Caco-2 (cell line): Measurements from ENCODE around the gene DNHD1. TPM values are rescaled to one million over a fixed set of nuclear protein-coding genes. Genes with fewer than 3 reads are reported as not detected.

Experiments
- BruUV-seq: library from RNA; stranded (reverse); fragments of 400-500 nt; replicated peaks from 2 replicates; lab custom pipeline; 2021; lab: Mats Ljungman, UMichigan
- CTCF ChIA-PET: fragments of 300-600 bp; sonication (Branson Sonifier 250); formaldehyde crosslinking; loops from one replicate; lab custom pipeline; 2022; ENCODE audit warnings: antibody characterized with exemption; lab: Charles Lee
- POLR2A ChIA-PET: fragments of 300-600 bp; sonication (Branson Sonifier 250); formaldehyde crosslinking; loops from one replicate; lab custom pipeline; 2022; ENCODE audit warnings: antibody characterized with exemption; lab: Charles Lee
- DNase-seq, 2 experiments: peaks; one replicate each; pipeline versions ENCODE4 v3.0.0 to v3.0.0-alpha.2; 2020 to 2022
- H3K27me3 ChIP-seq: replicated peaks from 2 replicates; pipeline ENCODE4 v1.6.0; 2011; ENCODE audit warnings: low read length; ENCODE audit not compliant: control insufficient read depth, insufficient read depth
- H3K36me3 ChIP-seq: 2 replicates; pipeline ENCODE4 v1.5.1; 2011; ENCODE audit warnings: low read length; ENCODE audit not compliant: control insufficient read depth, insufficient read depth
- H3K4me1 ChIP-seq: fragments of 250-450 bp; sonication (Bioruptor Pico); 2 replicates; pipeline ENCODE4 v1.5.1; 2020; ENCODE audit warnings: mild to moderate bottlenecking
- H3K4me3 ChIP-seq: 2 replicates; pipeline ENCODE4 v1.5.1; 2011; ENCODE audit warnings: low read depth, mild to moderate bottlenecking, control low read depth, low read length
- H3K9me3 ChIP-seq: fragments of 250-450 bp; sonication (Bioruptor Pico); 2 replicates; pipeline ENCODE4 v1.5.1; 2020; ENCODE audit warnings: mild to moderate bottlenecking, moderate library complexity
- H3K27ac Mint-ChIP-seq: one replicate; pipeline ENCODE4 v1.8.0; 2022; ENCODE audit warnings: mixed read lengths; ENCODE audit not compliant: unreplicated experiment
- H3K27me3 Mint-ChIP-seq: one replicate; pipeline ENCODE4 v1.8.0; 2022; ENCODE audit warnings: mixed read lengths; ENCODE audit not compliant: insufficient read depth, unreplicated experiment
- H3K36me3 Mint-ChIP-seq: one replicate; pipeline ENCODE4 v1.8.0; 2022; ENCODE audit warnings: mild to moderate bottlenecking, mixed read lengths; ENCODE audit not compliant: insufficient read depth, unreplicated experiment
- H3K4me1 Mint-ChIP-seq: one replicate; pipeline ENCODE4 v1.8.0; 2022; ENCODE audit warnings: low read depth, mixed read lengths; ENCODE audit not compliant: unreplicated experiment
- H3K4me3 Mint-ChIP-seq: one replicate; pipeline ENCODE4 v1.8.0; 2022; ENCODE audit warnings: mild to moderate bottlenecking, moderate library complexity, mixed read lengths; ENCODE audit not compliant: unreplicated experiment
- H3K9me3 Mint-ChIP-seq: one replicate; pipeline ENCODE4 v1.8.0; 2022; ENCODE audit warnings: mixed read lengths; ENCODE audit not compliant: unreplicated experiment
- CTCF ChIP-seq, 2 experiments: fragments of 200-600 bp in 1 of 2; IDR thresholded peaks; 1 replicate in 1 of 2; 2 replicates in 1 of 2; pipeline versions ENCODE4 v1.5.1 to v1.8.0; 2011 to 2022; ENCODE audit warnings: antibody characterized with exemption in 1 of 2, control low read depth in 1 of 2, inconsistent platforms in 1 of 2, low read depth in 1 of 2, low read length in 1 of 2, mild to moderate bottlenecking in 1 of 2, moderate library complexity in 1 of 2; ENCODE audit not compliant: insufficient read depth in 1 of 2, severe bottlenecking in 1 of 2, unreplicated experiment in 1 of 2
- intact Hi-C: fragments of 100-400 bp; cut with micrococcal nuclease; formaldehyde crosslinking; loops from one replicate; pipeline ENCODE4 v1.10.0; 2022; ENCODE audit not compliant: unreplicated experiment
- total RNA-seq: library from RNA; stranded (reverse); gene quantifications from 2 replicates; pipeline ENCODE4 v1.2.3, GENCODE V29; 2022

DNHD1 gene
- total RNA-seq, 1 experiment from 2014 or later, result 5.7 TPM

GRCh38 chr11:6469599-6469998 is 27.5 kb upstream of the DNHD1 start:
- H3K27me3 Mint-ChIP-seq, result no peaks in the 10 kb centered on the region
- intact Hi-C loops, result loop anchor here (1.0 kb wide), 1 partner anchor 11 kb away; no protein-coding TSS in a partner anchor
- H3K4me1 ChIP-seq, result peaks cover 11% of the 10 kb centered on the region; the same call in 1 of the 2 replicates
- ChIA-PET CTCF (no interaction called here), POLR2A (no interaction called here)
- H3K9me3 ChIP-seq, result no peaks in the 10 kb centered on the region
- H3K4me3 ChIP-seq, result no peak overlapping the region
- TF ChIP-seq CTCF (IDR thresholded peaks at IDR 0.05; ENCODE audit: insufficient read depth in 1 of 2, low read depth in 1 of 2, low read length in 1 of 2, severe bottlenecking in 1 of 2, unreplicated experiment in 1 of 2), result no peak
- H3K36me3 ChIP-seq, result peaks cover 1% of the 10 kb centered on the region; the same call in 1 of the 2 replicates
- BruUV-seq, result no TSS peak
- no peak overlapping the region for H3K4me3 Mint-ChIP-seq
- peaks cover 14% of the 10 kb centered on the region for H3K4me1 Mint-ChIP-seq
- no peaks in the 10 kb centered on the region for H3K27me3 ChIP-seq
- DNase-seq, result no peak
- peaks cover 23% of the 10 kb centered on the region for H3K36me3 Mint-ChIP-seq
- H3K9me3 Mint-ChIP-seq, result no peaks in the 10 kb centered on the region
- no peak overlapping the region for H3K27ac Mint-ChIP-seq

DNA sequence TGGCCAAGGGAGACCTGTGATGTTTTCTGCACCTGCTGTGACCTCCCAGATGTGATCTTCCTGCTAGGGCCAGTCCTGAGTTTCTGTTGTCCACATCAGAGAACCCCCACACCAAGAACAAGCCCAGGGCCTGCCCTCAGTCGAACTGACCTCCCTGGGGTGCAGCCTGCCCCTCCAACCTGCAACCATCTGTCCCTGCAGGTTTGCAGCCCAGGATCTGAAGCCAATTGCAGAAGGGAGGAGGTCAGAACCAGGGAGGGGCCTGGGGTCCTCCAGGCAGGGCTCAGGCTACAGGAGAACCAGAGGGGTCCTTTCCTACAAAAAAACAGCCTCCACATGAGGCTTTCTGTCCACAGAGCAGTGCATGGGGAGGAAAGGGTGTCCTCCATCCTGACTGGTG is 24.1 kb upstream of the DNHD1 start:
- Mint-ChIP-seq H3K27ac (no peak overlapping the region), H3K4me1 (peaks cover 27% of the 10 kb centered on the region), H3K9me3 (no peaks in the 10 kb centered on the region), H3K27me3 (no peaks in the 10 kb centered on the region), H3K36me3 (peaks cover 42% of the 10 kb centered on the region), H3K4me3 (peak overlapping the region; percentile 84)
- Histone ChIP-seq H3K36me3 (0 out of 2 replicates have a peak, but pooled peaks cover 2% of the 10 kb centered on the region), H3K4me1 (peaks cover 30% of the 10 kb centered on the region), H3K27me3 (no peaks in the 10 kb centered on the region), H3K9me3 (no peaks in the 10 kb centered on the region), H3K4me3 (peak overlapping the region; percentile 65)
- no peak for DNase-seq
- intact Hi-C loops, result loop anchor here (1.0 kb wide), 1 partner anchor 8 kb away; the partner anchor contains the start of genes ARFIP2 and TIMM10B
- BruUV-seq, result no TSS peak
- POLR2A ChIA-PET, result interaction anchor here (0.6 to 1.1 kb wide), 2 partner anchors 9 to 30 kb away, joined by 4 to 6 read pairs; partner anchors contain the start of genes ARFIP2 and TIMM10B
- TF ChIP-seq CTCF (IDR thresholded peaks at IDR 0.05; ENCODE audit: insufficient read depth in 1 of 2, low read depth in 1 of 2, low read length in 1 of 2, severe bottlenecking in 1 of 2, unreplicated experiment in 1 of 2), result no peak
- CTCF ChIA-PET, result interaction anchor here (1.0 to 3.5 kb wide), 4 partner anchors 14 to 146 kb away, joined by 3 to 19 read pairs (median 3); partner anchors contain the start of genes APBB1 and TPP1

GRCh38 chr11:6473451-6474412 is 23.3 kb upstream of the DNHD1 start, which contains the start of gene TRIM3:
Gene TRIM3, minus strand, starts transcription at chr11:6473941. Its CDS starts 8,246 bp downstream, at chr11:6465695.
- peaks cover 50% of the 10 kb centered on the region for H3K36me3 Mint-ChIP-seq
- 0 out of 2 replicates have a peak, but pooled peaks cover 7% of the 10 kb centered on the region for H3K36me3 ChIP-seq
- peak within 1 kb of the TSS; percentile 96 for H3K27ac Mint-ChIP-seq
- no peaks in the 10 kb centered on the region for H3K9me3 Mint-ChIP-seq
- H3K4me1 Mint-ChIP-seq, result peaks cover 29% of the 10 kb centered on the region
- BruUV-seq, result no TSS peak
- H3K9me3 ChIP-seq, result no peaks in the 10 kb centered on the region
- TF ChIP-seq CTCF (IDR thresholded peaks at IDR 0.05; ENCODE audit: insufficient read depth in 1 of 2, low read depth in 1 of 2, low read length in 1 of 2, severe bottlenecking in 1 of 2, unreplicated experiment in 1 of 2), result peak in 1 of 2 experiments; percentile 39
- intact Hi-C loops, result loop anchor here (1.0 to 2.0 kb wide), 5 partner anchors 8 to 131 kb away; partner anchors contain the start of genes ARFIP2, SMPD1 and TIMM10B
- POLR2A ChIA-PET, result interaction anchor here (0.6 kb wide), 1 partner anchor 31 kb away, joined by 4 read pairs; no protein-coding TSS in a partner anchor
- H3K4me3 ChIP-seq, result peak within 1 kb of the TSS; percentile 65
- DNase-seq, result peak; percentile 92 to 94
- H3K27me3 ChIP-seq, result no peaks in the 10 kb centered on the region
- H3K27me3 Mint-ChIP-seq, result no peaks in the 10 kb centered on the region
- peak within 1 kb of the TSS; percentile 84 for H3K4me3 Mint-ChIP-seq
- CTCF ChIA-PET, result interaction anchor here (1.0 to 3.5 kb wide), 4 partner anchors 14 to 145 kb away, joined by 3 to 19 read pairs (median 4); partner anchors contain the start of gene TPP1
- H3K4me1 ChIP-seq, result peaks cover 30% of the 10 kb centered on the region
